Neural cell (in vitro differentiated cells): ENCODE data around the gene TSPAN11. TPM values are rescaled to one million over a fixed set of nuclear protein-coding genes. Genes with fewer than 3 reads are reported as not detected.

ENCODE experiments used
- H2AFZ ChIP-seq: fragments of 200-600, 300-800 bp; sonication (generic), shearing (Covaris generic); 2 replicates; pipeline ENCODE4 v1.6.0; 2014; ENCODE audit warnings: low read depth, mild to moderate bottlenecking, antibody characterized with exemption, low read length, moderate library complexity
- H3F3A ChIP-seq: fragments of 200-600 bp; shearing (Covaris generic); 2 replicates; pipeline ENCODE4 v1.6.1; 2016; ENCODE audit warnings: mild to moderate bottlenecking, moderate library complexity, mixed read lengths, antibody characterized with exemption, low read length; ENCODE audit not compliant: insufficient read depth, poor library complexity, severe bottlenecking
- H3K27ac ChIP-seq: fragments of 200-600, 300-800 bp; sonication (generic), shearing (Covaris generic); 2 replicates; pipeline ENCODE4 v1.5.1; 2014; ENCODE audit warnings: mild to moderate bottlenecking, low read length, moderate library complexity
- H3K27me3 ChIP-seq: fragments of 300-800, 200-600 bp; sonication (generic), shearing (Covaris generic); 2 replicates; pipeline ENCODE4 v1.6.0; 2014; ENCODE audit warnings: mild to moderate bottlenecking, low read depth, low read length, moderate library complexity; ENCODE audit not compliant: insufficient read depth
- H3K36me3 ChIP-seq: fragments of 300-800, 200-600 bp; sonication (generic), shearing (Covaris generic); 2 replicates; pipeline ENCODE4 v1.5.1; 2014; ENCODE audit warnings: mild to moderate bottlenecking, antibody characterized with exemption, low read length, moderate library complexity; ENCODE audit not compliant: insufficient read depth
- H3K4me2 ChIP-seq: fragments of 300-800, 200-600 bp; sonication (generic), shearing (Covaris generic); 2 replicates; pipeline ENCODE4 v1.6.0; 2014; ENCODE audit warnings: mild to moderate bottlenecking, low read length
- H3K4me3 ChIP-seq: fragments of 300-800, 200-600 bp; sonication (generic), shearing (Covaris generic); 2 replicates; pipeline ENCODE4 v1.5.1; 2014; ENCODE audit warnings: mild to moderate bottlenecking, low read length, moderate library complexity
- H3K79me2 ChIP-seq: fragments of 200-600 bp; shearing (Covaris generic); replicated peaks from 2 replicates; pipeline ENCODE4 v1.6.0; 2014; ENCODE audit warnings: mild to moderate bottlenecking, low read length, moderate library complexity; ENCODE audit not compliant: insufficient read depth
- H3K9ac ChIP-seq: fragments of 300-800, 200-600 bp; sonication (generic), shearing (Covaris generic); 2 replicates; pipeline ENCODE4 v1.6.1; 2016; ENCODE audit warnings: mild to moderate bottlenecking, low read length, mixed read lengths
- H3K9me2 ChIP-seq: fragments of 200-600 bp; shearing (Covaris generic); 2 replicates; pipeline ENCODE4 v1.6.1; 2016; ENCODE audit warnings: mild to moderate bottlenecking, low read length, mixed read lengths; ENCODE audit not compliant: insufficient read depth
- H3K9me3 ChIP-seq: fragments of 200-600, 300-800 bp; sonication (generic), shearing (Covaris generic); 2 replicates; pipeline ENCODE4 v1.6.1; 2016; ENCODE audit warnings: mild to moderate bottlenecking, mixed run types, low read length, moderate library complexity, mixed read lengths
- H4K20me1 ChIP-seq: fragments of 200-600 bp; shearing (Covaris generic); 2 replicates; pipeline ENCODE4 v1.6.1; 2016; ENCODE audit warnings: mild to moderate bottlenecking, mixed run types; ENCODE audit not compliant: insufficient read depth
- CTCF ChIP-seq: fragments of 450-650 bp; IDR thresholded peaks from 2 replicates; pipeline ENCODE4 v1.5.1; 2014; ENCODE audit warnings: antibody characterized with exemption, mild to moderate bottlenecking, moderate library complexity; ENCODE audit not compliant: poor library complexity, severe bottlenecking
- EP300 ChIP-seq: fragments of 450-650 bp; conservative IDR thresholded peaks from 2 replicates; pipeline ENCODE4 v1.6.1; 2014; ENCODE audit warnings: antibody characterized with exemption, mild to moderate bottlenecking, moderate library complexity; ENCODE audit not compliant: poor library complexity, severe bottlenecking
- EZH2 ChIP-seq: fragments of 200-600, 300-800 bp; shearing (Covaris generic), sonication (generic); IDR thresholded peaks from 2 replicates; pipeline ENCODE4 v1.6.1; 2014; ENCODE audit warnings: antibody characterized with exemption, low read length, borderline replicate concordance, mild to moderate bottlenecking; ENCODE audit not compliant: insufficient read depth, poor library complexity, severe bottlenecking
- MXI1 ChIP-seq: fragments of 450-650 bp; conservative IDR thresholded peaks from 2 replicates; pipeline ENCODE4 v1.6.1; 2014; ENCODE audit warnings: antibody characterized with exemption, mild to moderate bottlenecking; ENCODE audit not compliant: poor library complexity, severe bottlenecking
- POLR2AphosphoS5 ChIP-seq: IDR thresholded peaks from 2 replicates; pipeline ENCODE4 v1.6.1; 2012
- RAD21 ChIP-seq: fragments of 450-650 bp; conservative IDR thresholded peaks from 2 replicates; pipeline ENCODE4 v1.6.1; 2014; ENCODE audit warnings: antibody characterized with exemption, mild to moderate bottlenecking, moderate library complexity
- SMC3 ChIP-seq: fragments of 450-650 bp; conservative IDR thresholded peaks from 2 replicates; pipeline ENCODE4 v1.6.1; 2014; ENCODE audit warnings: antibody characterized with exemption, mild to moderate bottlenecking, moderate library complexity; ENCODE audit not compliant: poor library complexity
- TAF1 ChIP-seq: IDR thresholded peaks from 2 replicates; pipeline ENCODE4 v1.6.1; 2012; ENCODE audit warnings: low read depth
- polyA plus RNA-seq: library from polyadenylated mRNA; depleted of rRNA; stranded (reverse); fragments of >200 nt; gene quantifications from 2 replicates; pipeline ENCODE4 v1.2.3, GENCODE V29; 2014
- TF ChIP-seq, protein P1 (sequence below): IDR thresholded peaks from 2 replicates; pipeline ENCODE4 v1.6.1; 2012; ENCODE audit warnings: borderline replicate concordance

TSPAN11 gene
- polyA plus RNA-seq, 1 donor from 2014 or later, result 5.6 TPM

GRCh38 chr12:30990776-30991175, 64.2 kb downstream of the TSPAN11 start:
- Histone ChIP-seq H3K79me2 (no peaks in the 10 kb centered on the region), H2AFZ (no peak overlapping the region), H3K27ac (no peak overlapping the region), H3K9ac (no peak overlapping the region), H3K9me2 (no peaks in the 10 kb centered on the region), H3F3A (no peaks in the 10 kb centered on the region), H3K36me3 (no peaks in the 10 kb centered on the region), H3K4me3 (no peak overlapping the region), H3K27me3 (no peaks in the 10 kb centered on the region), H3K9me3 (no peaks in the 10 kb centered on the region), H4K20me1 (no peaks in the 10 kb centered on the region), H3K4me2 (no peak overlapping the region)
- TF ChIP-seq, protein P1, sequence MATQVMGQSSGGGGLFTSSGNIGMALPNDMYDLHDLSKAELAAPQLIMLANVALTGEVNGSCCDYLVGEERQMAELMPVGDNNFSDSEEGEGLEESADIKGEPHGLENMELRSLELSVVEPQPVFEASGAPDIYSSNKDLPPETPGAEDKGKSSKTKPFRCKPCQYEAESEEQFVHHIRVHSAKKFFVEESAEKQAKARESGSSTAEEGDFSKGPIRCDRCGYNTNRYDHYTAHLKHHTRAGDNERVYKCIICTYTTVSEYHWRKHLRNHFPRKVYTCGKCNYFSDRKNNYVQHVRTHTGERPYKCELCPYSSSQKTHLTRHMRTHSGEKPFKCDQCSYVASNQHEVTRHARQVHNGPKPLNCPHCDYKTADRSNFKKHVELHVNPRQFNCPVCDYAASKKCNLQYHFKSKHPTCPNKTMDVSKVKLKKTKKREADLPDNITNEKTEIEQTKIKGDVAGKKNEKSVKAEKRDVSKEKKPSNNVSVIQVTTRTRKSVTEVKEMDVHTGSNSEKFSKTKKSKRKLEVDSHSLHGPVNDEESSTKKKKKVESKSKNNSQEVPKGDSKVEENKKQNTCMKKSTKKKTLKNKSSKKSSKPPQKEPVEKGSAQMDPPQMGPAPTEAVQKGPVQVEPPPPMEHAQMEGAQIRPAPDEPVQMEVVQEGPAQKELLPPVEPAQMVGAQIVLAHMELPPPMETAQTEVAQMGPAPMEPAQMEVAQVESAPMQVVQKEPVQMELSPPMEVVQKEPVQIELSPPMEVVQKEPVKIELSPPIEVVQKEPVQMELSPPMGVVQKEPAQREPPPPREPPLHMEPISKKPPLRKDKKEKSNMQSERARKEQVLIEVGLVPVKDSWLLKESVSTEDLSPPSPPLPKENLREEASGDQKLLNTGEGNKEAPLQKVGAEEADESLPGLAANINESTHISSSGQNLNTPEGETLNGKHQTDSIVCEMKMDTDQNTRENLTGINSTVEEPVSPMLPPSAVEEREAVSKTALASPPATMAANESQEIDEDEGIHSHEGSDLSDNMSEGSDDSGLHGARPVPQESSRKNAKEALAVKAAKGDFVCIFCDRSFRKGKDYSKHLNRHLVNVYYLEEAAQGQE, result no peak
- TF ChIP-seq MXI1 (no peak), EP300 (no peak), CTCF (no peak), RAD21 (no peak), EZH2 (no peak), SMC3 (no peak), POLR2AphosphoS5 (no peak)

GRCh38 chr12:30991466-30991865, 64.9 kb downstream of the TSPAN11 start:
- Histone ChIP-seq H3K79me2 (no peaks in the 10 kb centered on the region), H3K9me3 (no peaks in the 10 kb centered on the region), H3K36me3 (no peaks in the 10 kb centered on the region), H4K20me1 (no peaks in the 10 kb centered on the region), H3K4me2 (no peak overlapping the region), H3K9ac (no peak overlapping the region), H3K4me3 (no peak overlapping the region), H2AFZ (no peak overlapping the region), H3K9me2 (no peaks in the 10 kb centered on the region), H3K27me3 (no peaks in the 10 kb centered on the region), H3K27ac (no peak overlapping the region), H3F3A (no peaks in the 10 kb centered on the region)
- no peak for TF ChIP-seq POLR2AphosphoS5
- TF ChIP-seq SMC3, result no peak
- TF ChIP-seq EP300, result no peak
- TF ChIP-seq RAD21, result no peak
- TF ChIP-seq EZH2, result no peak
- no peak for TF ChIP-seq CTCF
- no peak for TF ChIP-seq TAF1
- no peak for TF ChIP-seq MXI1
- TF ChIP-seq, protein P1, result no peak
